SJCRH30 (cell line): Measurements from ENCODE around the gene TMEM245. TPM values are rescaled to one million over a fixed set of nuclear protein-coding genes. Genes with fewer than 3 reads are reported as not detected.
"Not testable (repeated sequence)": the region's sequence is repeated elsewhere in the genome, so short reads cannot be mapped to it uniquely, and the experiment has no call there.

Experiments used
- DNase-seq, 2 experiments: peaks; one replicate each; pipeline ENCODE4 v3.0.0-alpha.2; 2015 to 2020
- H3K27ac ChIP-seq: fragments of 250-450 bp; sonication (Bioruptor Pico); 2 replicates; pipeline ENCODE4 v1.5.1; 2020; ENCODE audit warnings: mild to moderate bottlenecking, moderate library complexity
- H3K27me3 ChIP-seq: fragments of 250-450 bp; sonication (Bioruptor Pico); 2 replicates; pipeline ENCODE4 v1.5.1; 2020; ENCODE audit warnings: mild to moderate bottlenecking, moderate library complexity
- H3K36me3 ChIP-seq: fragments of 250-450 bp; sonication (Bioruptor Pico); 2 replicates; pipeline ENCODE4 v1.5.1; 2020; ENCODE audit warnings: mild to moderate bottlenecking, moderate library complexity
- H3K4me1 ChIP-seq: fragments of 250-450 bp; sonication (Bioruptor Pico); 2 replicates; pipeline ENCODE4 v1.5.1; 2020; ENCODE audit warnings: mild to moderate bottlenecking, moderate library complexity
- H3K4me3 ChIP-seq: fragments of 250-450 bp; sonication (Bioruptor Pico); 2 replicates; pipeline ENCODE4 v1.5.1; 2020; ENCODE audit warnings: mild to moderate bottlenecking, moderate library complexity
- H3K9me3 ChIP-seq: fragments of 250-450 bp; sonication (Bioruptor Pico); replicated peaks from 2 replicates; pipeline ENCODE4 v1.5.1; 2020; ENCODE audit warnings: mild to moderate bottlenecking, moderate library complexity
- total RNA-seq: library from RNA; depleted of rRNA; stranded (reverse); fragments of >200 nt; shearing (Covaris generic); gene quantifications from 2 replicates; pipeline ENCODE4 v1.2.3, GENCODE V29; 2014

The TMEM245 gene
- total RNA-seq, 1 experiment from 2014 or later = 50.7 TPM

DNA sequence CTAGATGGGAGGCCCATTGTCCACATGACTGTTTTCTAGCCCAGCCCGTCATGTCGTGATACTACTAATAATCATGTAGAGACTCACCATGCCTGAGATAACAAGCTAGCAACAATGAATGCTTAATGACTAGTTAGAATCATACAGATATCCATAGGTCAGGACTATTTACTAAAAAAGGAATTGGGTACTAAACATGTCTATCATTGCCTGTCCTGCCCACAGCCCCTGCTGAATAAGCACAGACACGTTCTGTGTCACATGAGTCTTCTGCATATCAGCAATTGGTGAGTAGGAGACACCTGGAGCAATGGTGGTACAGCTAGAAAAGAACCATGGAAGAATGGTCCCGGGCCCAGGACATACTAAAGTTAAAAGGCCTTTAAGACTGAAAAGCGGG, 29.3 kb upstream of the TMEM245 start:
- DNase-seq = no peak
- H3K4me1 ChIP-seq = no peaks in the 10 kb centered on the region
- H3K36me3 ChIP-seq = no peaks in the 10 kb centered on the region
- H3K9me3 ChIP-seq = peaks cover 9% of the 10 kb centered on the region; the same call in 1 of the 2 replicates
- no peaks in the 10 kb centered on the region for H3K27me3 ChIP-seq
- H3K27ac ChIP-seq = no peak overlapping the region
- H3K4me3 ChIP-seq = no peak overlapping the region

DNA sequence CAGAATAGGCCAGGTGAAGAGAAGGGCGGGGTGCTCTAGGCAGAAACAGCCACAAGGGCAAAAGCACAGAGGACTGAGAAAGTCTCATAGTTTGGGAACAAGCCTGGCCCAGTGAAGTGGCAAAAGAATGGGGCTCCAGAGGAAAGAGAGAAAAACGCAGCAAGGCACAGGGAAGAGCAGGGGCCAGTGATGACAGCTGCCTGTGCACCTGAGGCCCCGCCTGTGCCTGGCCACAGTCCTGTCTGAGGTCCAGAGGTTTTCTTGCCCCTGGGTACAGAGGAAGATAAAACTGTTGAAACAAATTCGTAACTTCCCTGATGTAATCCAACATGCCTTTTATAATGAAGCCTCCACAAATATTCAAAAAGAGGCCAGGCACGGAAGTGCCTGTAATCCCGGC, 25.3 kb upstream of the TMEM245 start:
- Histone ChIP-seq H3K9me3 (no peaks in the 10 kb centered on the region), H3K4me3 (no peak overlapping the region), H3K4me1 (no peaks in the 10 kb centered on the region), H3K27me3 (0 out of 2 replicates have a peak, but pooled peaks cover 3% of the 10 kb centered on the region), H3K36me3 (no peaks in the 10 kb centered on the region), H3K27ac (no peak overlapping the region)
- DNase-seq = no peak

DNA sequence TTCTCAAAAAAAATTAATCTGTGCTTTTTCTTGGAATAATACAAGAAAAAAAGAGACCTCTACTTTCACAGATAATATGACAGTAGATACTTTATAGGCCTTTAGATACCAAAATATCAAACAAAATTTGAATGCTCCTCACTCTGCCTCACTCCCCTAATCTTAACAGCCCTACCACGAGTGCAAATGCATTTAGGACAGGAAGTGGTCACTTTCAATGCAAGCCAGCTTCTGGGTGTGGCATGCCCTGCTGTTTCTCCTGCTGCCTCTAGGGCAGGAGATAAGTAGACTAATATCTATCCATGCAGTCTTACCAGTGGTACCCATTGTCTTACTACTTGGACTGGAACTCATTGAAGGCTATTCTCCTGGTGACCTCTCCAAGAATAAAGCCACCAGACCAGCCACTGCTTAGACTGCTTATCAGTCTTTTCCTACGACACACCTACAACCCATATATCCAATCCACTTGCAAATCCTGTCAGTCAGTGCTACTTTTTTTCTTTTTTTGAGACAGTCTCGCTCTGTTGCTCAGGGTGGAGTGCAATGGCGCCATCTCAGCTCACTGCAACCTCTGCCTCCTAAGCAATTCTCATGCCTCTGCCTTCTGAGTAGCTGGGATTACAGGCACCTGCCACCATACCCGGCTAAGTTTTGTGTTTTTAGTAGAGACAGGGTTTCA, 24.3 kb upstream of the TMEM245 start:
- Histone ChIP-seq H3K27ac (no peak overlapping the region), H3K4me1 (no peaks in the 10 kb centered on the region), H3K4me3 (no peak overlapping the region), H3K27me3 (0 out of 2 replicates have a peak, but pooled peaks cover 3% of the 10 kb centered on the region), H3K36me3 (no peaks in the 10 kb centered on the region), H3K9me3 (no peaks in the 10 kb centered on the region)
- peak; percentile 46 to 56 for DNase-seq

DNA sequence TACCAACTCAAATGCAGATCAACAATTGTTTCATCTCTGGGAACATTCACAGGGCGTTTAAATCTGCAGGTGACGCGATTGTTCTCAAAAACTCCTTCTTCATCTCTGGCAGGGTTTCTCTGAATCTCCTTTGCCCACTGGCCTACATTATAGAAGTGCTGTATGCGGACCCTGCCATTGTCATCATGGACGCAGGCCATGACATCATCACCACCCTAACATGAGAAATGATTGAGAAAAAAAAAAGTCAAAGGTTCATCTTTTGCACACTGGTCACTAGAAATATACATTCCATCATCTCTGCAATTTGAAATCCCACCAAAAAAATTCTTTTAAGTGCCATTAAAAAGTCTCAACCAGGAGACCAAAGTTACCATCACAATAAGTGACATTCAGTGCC, 21.6 kb upstream of the TMEM245 start:
- H3K4me1 ChIP-seq = no peaks in the 10 kb centered on the region
- no peak overlapping the region for H3K4me3 ChIP-seq
- no peaks in the 10 kb centered on the region for H3K9me3 ChIP-seq
- no peaks in the 10 kb centered on the region for H3K36me3 ChIP-seq
- no peak overlapping the region for H3K27ac ChIP-seq
- no peak for DNase-seq
- H3K27me3 ChIP-seq = 0 out of 2 replicates have a peak, but pooled peaks cover 3% of the 10 kb centered on the region

DNA sequence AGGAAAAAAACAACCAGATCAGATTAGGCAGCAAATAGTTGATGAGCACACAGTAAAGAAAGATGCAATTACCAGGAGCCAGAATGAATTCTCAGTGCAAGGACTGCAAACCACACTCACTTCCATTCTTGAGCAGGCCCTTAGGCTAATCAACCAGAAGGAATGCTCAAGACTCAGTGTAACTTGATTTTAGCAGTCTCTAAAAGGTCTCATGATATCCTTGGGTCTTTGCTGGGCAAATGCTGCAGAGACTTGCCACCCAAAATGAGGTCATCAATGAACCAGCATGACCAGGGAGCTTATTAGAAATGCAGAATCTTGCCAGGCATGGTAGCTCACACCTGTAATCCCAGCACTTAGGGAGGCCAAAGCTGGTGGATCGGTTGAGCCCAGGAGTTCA, 20.1 kb upstream of the TMEM245 start:
- no peak for DNase-seq
- H3K36me3 ChIP-seq = no peaks in the 10 kb centered on the region

DNA sequence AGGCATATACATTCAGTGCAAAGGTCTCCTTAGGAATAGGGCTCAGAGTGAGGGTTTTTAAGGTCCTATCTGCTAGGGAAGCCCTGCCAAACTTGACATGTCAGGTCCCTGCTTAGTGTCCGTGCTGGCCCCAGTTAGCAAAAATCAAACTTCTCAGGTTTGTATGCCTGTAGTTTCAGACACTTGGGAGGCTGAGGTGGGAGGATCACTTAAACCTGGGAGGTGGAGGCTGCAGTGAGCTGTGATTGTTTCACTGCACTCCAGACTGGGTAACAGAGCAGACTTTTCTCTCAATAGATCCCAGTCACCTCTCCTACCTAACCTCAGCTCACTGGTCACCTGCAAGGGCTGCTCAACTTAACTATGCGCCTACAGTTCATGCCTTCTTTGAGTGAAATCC, 18.7 kb upstream of the TMEM245 start:
- H3K9me3 ChIP-seq = no peaks in the 10 kb centered on the region
- DNase-seq = no peak

More for the DNA sequence above, 20.1 kb upstream of the TMEM245 start:
- H3K27me3 ChIP-seq = 0 out of 2 replicates have a peak, but pooled peaks cover 3% of the 10 kb centered on the region
- H3K27ac ChIP-seq = no peak overlapping the region
- H3K4me3 ChIP-seq = no peak overlapping the region
- no peaks in the 10 kb centered on the region for H3K9me3 ChIP-seq
- no peaks in the 10 kb centered on the region for H3K4me1 ChIP-seq

DNA sequence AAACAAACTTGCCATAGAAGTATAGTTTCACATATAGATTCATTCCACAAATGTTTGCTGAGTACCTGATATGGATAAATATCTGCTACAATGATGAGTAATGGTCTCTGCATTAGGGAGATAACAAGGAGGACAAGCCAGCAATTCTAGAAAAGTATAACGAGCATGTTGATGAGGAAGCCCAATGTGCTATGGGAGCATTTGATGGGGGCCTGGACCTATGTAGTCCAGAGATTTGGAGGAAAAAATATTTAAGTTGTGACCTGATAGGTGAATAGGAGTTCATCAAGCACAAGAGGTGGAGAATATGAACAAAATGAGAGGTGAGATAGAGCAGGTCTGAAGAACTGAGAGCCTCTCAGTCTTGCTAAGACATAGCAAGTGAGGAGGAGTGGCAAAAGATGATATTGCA, 14.4 kb upstream of the TMEM245 start:
- no peak for DNase-seq
- Histone ChIP-seq H3K4me1 (no peaks in the 10 kb centered on the region), H3K36me3 (no peaks in the 10 kb centered on the region), H3K27ac (no peak overlapping the region), H3K9me3 (no peaks in the 10 kb centered on the region), H3K4me3 (no peak overlapping the region), H3K27me3 (0 out of 2 replicates have a peak, but pooled peaks cover 4% of the 10 kb centered on the region)

More for the DNA sequence above, 18.7 kb upstream of the TMEM245 start:
- Histone ChIP-seq H3K4me1 (no peaks in the 10 kb centered on the region), H3K36me3 (no peaks in the 10 kb centered on the region), H3K27me3 (0 out of 2 replicates have a peak, but pooled peaks cover 3% of the 10 kb centered on the region), H3K27ac (no peak overlapping the region), H3K4me3 (no peak overlapping the region)

DNA sequence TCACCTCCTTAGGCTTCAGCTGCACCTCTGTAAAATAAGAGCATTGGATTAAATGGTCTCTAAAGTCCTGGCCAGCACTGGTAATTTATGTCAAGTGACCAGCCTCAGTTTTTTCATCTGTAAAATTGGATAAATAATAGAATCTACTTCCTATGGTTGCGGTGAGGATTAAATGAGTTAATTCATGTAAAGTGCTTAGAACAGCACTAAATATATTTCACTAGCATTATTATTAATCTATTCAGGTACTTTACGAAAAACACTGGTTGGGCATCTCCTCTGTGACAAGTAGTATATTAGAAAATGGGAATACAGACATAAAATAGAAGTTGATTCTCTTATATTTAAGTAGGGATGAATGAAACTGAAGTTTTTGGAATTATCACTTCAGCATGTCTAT, 13.8 kb upstream of the TMEM245 start:
- Histone ChIP-seq H3K36me3 (no peaks in the 10 kb centered on the region), H3K9me3 (no peaks in the 10 kb centered on the region), H3K27me3 (0 out of 2 replicates have a peak, but pooled peaks cover 4% of the 10 kb centered on the region), H3K4me3 (no peak overlapping the region), H3K4me1 (no peaks in the 10 kb centered on the region), H3K27ac (no peak overlapping the region)
- DNase-seq = no peak

DNA sequence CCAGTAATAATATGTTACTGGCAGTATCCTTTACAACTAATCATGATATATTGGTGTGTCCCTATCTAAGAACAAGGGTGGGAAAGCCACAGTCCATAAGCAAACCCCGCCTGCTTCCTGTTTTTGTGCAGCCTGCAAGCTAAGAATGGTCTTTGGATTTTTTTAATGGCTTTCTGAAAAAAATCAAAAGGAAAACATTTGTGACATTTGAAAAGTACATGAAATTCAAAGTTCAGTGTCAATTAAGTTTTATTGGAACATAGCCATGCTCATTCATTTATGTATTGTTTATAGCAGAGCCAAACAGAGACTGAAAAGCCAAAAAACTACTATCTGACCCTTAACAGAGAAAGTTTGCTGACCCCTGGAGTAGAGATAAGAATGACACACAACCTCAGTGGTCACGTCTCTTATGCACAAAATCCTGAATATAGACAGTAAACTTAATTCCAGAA, 12.8 kb upstream of the TMEM245 start:
- H3K27ac ChIP-seq = no peak overlapping the region
- no peak overlapping the region for H3K4me3 ChIP-seq
- DNase-seq = no peak
- H3K9me3 ChIP-seq = no peaks in the 10 kb centered on the region
- no peaks in the 10 kb centered on the region for H3K36me3 ChIP-seq
- H3K27me3 ChIP-seq = 0 out of 2 replicates have a peak, but pooled peaks cover 6% of the 10 kb centered on the region
- H3K4me1 ChIP-seq = no peaks in the 10 kb centered on the region

DNA sequence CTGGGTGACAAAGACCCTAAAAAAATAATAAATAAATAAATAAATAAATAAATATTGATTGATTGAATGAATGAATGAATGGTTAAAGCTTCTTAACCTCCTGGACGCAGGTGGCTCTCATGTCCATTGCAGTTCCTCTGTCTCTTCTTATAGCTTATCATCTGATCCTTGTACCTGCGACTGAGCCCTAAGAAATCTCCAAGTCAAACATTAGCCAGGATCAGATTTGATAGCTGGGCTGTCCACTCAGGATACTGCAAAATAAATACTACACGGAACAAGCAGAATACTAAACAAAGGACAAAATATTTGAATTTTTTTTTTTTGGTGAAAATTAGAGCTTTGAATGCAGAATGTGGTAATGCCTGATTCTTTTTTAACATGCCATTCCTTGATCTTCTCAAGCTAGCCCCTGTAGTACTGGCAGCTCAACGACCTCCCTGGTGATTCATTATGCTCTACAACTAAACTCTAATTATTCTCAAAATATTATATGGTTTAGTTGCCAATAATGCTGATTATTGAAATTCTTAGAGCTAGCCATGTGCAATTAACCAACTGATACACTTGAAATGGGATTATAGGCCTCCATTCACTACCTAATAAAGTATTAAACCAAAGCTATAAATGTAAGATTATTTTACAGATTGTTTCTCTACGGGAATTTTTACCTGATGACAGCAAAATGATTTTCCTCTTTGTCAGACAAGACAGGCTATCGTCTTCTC, 9.9 kb upstream of the TMEM245 start:
- H3K27ac ChIP-seq = no peak overlapping the region
- no peaks in the 10 kb centered on the region for H3K36me3 ChIP-seq
- no peak overlapping the region for H3K4me3 ChIP-seq
- no peaks in the 10 kb centered on the region for H3K4me1 ChIP-seq
- 0 out of 2 replicates have a peak, but pooled peaks cover 10% of the 10 kb centered on the region for H3K27me3 ChIP-seq
- no peak for DNase-seq
- H3K9me3 ChIP-seq = no peaks in the 10 kb centered on the region

DNA sequence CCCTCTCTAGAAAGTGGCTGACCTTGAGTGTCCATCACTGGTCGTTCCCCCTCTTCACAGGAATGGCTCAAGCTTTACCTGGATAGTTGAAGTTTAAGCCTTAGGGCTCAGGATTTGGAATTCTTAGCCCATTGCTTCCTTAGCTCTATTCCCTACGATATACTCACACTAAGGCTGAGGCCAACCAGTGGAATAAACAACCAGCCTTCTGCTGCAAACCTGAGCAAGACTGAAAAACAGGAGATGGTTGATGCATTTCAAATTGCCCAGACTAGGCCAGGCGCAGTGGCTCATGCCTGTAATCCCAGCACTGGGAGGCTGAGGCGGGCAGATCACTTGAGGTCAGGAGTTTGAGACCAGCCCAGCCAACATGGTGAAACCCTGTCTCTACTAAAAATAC, 6.9 kb upstream of the TMEM245 start:
- H3K4me3 ChIP-seq, H3K27ac ChIP-seq, H3K4me1 ChIP-seq, H3K36me3 ChIP-seq, DNase-seq, H3K9me3 ChIP-seq: not testable (repeated sequence)
- 0 out of 2 replicates have a peak, but pooled peaks cover 10% of the 10 kb centered on the region for H3K27me3 ChIP-seq

DNA sequence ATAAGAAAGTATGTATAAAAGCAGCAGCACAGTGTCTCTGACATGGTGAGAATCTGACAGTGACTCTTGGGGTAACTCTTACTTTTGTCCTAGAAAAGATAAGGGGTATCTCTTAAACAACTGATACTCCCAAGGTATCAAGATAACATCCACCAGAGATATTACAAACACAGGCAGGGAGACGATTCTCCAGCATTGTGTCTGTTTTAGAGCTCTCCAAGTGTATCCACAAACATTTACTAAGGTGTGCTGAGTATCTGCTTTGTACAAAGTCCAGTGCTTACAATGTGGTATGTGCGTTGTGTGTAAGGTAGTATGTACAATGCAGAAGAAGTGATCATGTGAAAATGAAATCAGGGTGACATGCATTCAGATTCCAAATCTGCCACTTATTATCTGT, 4.4 kb upstream of the TMEM245 start:
- no peak for DNase-seq
- peaks cover 8% of the 10 kb centered on the region; the same call in 1 of the 2 replicates for H3K4me1 ChIP-seq
- H3K27ac ChIP-seq = no peak overlapping the region
- no peak overlapping the region for H3K4me3 ChIP-seq
- no peaks in the 10 kb centered on the region for H3K9me3 ChIP-seq
- H3K27me3 ChIP-seq = 0 out of 2 replicates have a peak, but pooled peaks cover 6% of the 10 kb centered on the region
- no peaks in the 10 kb centered on the region for H3K36me3 ChIP-seq

DNA sequence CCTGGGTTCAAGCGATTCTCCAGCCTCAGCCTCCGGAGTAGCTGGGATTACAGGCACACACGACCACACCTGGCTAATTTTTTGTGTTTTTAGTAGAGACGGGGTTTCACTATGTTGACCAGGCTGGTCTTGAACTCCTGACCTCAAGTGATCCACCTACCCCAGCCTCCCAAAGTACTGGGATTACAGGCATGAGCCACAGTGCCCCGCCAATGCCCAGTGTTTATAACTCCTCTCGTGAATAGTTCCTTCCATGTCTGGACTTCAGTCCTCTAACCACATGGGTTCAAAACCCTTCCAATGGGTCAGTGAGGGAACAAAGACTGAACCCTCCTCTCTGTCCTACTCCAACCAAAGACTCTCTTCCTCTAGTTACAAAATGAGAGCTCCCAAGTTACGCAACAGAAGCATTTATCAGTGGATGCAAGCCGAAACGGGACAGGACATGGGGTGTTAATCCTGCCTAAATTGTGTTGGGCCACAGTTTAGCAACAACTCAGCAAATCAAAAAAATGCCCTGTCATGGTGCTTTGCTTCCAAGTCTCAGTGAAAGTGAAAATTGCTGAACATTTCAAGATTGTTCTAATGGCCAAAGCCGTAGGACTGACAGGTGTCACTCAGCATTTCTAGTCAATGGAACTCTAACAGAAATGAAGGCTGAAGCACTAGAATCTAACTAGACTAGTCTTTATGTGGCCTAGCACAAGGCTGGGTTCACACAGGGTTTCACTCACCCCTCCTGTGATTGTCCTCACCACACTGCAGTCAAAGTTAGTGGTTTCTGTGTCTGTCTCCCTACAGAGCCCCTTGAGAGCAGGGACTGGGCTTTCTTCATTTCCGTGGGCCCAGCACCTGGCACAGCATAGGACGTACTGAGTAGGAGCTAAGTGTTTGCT, 3.2 kb upstream of the TMEM245 start:
- Histone ChIP-seq H3K4me3 (no peak overlapping the region), H3K9me3 (no peaks in the 10 kb centered on the region), H3K27me3 (0 out of 2 replicates have a peak, but pooled peaks cover 6% of the 10 kb centered on the region), H3K36me3 (peaks cover 3% of the 10 kb centered on the region), H3K4me1 (peaks cover 12% of the 10 kb centered on the region), H3K27ac (no peak overlapping the region)
- DNase-seq = no peak

DNA sequence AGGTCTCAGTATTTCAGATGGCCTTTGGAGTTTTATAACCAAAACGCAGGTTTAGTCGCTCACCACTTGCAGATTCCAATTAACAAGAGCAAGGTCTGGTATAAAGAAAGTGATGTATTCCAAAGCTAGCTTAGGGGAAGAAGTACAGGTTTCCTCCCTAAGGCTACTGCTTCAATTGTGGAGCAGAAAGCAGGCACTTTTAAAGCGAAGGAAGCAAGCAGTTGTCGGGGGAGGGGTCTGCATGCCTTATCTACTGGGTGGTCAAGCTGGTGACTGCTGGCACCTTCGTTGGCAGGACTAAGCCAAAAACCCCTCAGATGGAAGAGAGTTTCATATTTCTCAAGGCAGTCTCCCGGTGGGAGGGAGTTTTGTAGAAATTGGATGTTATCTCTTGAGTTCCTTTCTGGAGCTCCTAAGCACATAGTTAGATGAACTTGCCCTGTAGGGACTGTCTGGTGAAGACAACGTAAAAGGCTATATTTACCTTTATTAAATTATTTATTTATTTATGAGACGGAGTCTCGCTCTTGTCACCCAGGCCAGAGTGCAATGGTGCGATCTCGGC, 1.6 kb upstream of the TMEM245 start:
- Histone ChIP-seq H3K27ac (no peak overlapping the region), H3K27me3 (no peaks in the 10 kb centered on the region)
- DNase-seq = no peak

More for the DNA sequence above, 1.6 kb upstream of the TMEM245 start:
- H3K36me3 ChIP-seq = peaks cover 4% of the 10 kb centered on the region
- H3K4me3 ChIP-seq = no peak overlapping the region
- no peaks in the 10 kb centered on the region for H3K9me3 ChIP-seq
- peaks cover 12% of the 10 kb centered on the region for H3K4me1 ChIP-seq
